GM23248 (cell line): ENCODE measurements around the gene RNF14.

Experiments
- EZH2 ChIP-seq: fragments of 200-600 bp; sonication (generic); IDR thresholded peaks from 2 replicates; pipeline ENCODE4 v1.6.1; 2018; ENCODE audit warnings: antibody characterized with exemption, mild to moderate bottlenecking; ENCODE audit not compliant: insufficient read depth, poor library complexity, severe bottlenecking
- EZH2phosphoT487 ChIP-seq: fragments of 200-600 bp; sonication (generic); IDR thresholded peaks from 2 replicates; pipeline ENCODE4 v1.6.1; 2018; ENCODE audit warnings: antibody characterized with exemption, moderate library complexity, mild to moderate bottlenecking, low read depth; ENCODE audit not compliant: insufficient read depth

- TF ChIP-seq EZH2 (no peak), EZH2phosphoT487 (no peak)
These were observed 37.2 kb upstream of the RNF14 start for GRCh38 chr5:141931694-141932093.
